Measurements from ENCODE around the gene SDHA.

DNA sequence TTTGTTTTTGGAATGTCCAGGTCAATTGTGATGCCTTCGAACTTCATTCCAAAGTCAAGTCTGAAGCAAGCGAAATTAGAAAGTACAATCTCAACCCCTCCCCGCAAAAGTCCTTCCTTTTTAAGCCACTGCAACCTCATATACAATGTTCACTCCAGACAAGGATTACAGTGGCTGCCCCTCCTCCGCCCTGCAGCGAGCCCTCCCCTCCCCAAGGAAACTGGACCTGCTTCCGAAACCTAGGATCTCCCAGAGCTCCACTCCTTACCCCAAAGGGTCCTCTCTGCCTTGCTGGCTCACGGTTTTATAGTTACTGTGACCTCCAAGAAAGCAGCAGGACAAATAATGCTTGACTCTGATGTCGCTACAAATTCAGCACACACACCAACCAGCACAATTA lies 16.4 kb upstream of the SDHA start:
- TF ChIP-seq NBN (IDR thresholded peaks at IDR 0.05) (no peak), EZH2 (IDR thresholded peaks at IDR 0.05; ENCODE audit: borderline replicate concordance, control insufficient read depth, low read depth, low read length) (no peak), FOXK2 (IDR thresholded peaks at IDR 0.05) (no peak), POLR2AphosphoS5 (IDR thresholded peaks at IDR 0.05; ENCODE audit: low read length) (no peak), POLR2AphosphoS2 (IDR thresholded peaks at IDR 0.05; ENCODE audit: low read depth, low read length) (no peak), ASH2L (IDR thresholded peaks at IDR 0.05; ENCODE audit: borderline replicate concordance, low read depth) (no peak)
- TF ChIP-seq, protein P1, sequence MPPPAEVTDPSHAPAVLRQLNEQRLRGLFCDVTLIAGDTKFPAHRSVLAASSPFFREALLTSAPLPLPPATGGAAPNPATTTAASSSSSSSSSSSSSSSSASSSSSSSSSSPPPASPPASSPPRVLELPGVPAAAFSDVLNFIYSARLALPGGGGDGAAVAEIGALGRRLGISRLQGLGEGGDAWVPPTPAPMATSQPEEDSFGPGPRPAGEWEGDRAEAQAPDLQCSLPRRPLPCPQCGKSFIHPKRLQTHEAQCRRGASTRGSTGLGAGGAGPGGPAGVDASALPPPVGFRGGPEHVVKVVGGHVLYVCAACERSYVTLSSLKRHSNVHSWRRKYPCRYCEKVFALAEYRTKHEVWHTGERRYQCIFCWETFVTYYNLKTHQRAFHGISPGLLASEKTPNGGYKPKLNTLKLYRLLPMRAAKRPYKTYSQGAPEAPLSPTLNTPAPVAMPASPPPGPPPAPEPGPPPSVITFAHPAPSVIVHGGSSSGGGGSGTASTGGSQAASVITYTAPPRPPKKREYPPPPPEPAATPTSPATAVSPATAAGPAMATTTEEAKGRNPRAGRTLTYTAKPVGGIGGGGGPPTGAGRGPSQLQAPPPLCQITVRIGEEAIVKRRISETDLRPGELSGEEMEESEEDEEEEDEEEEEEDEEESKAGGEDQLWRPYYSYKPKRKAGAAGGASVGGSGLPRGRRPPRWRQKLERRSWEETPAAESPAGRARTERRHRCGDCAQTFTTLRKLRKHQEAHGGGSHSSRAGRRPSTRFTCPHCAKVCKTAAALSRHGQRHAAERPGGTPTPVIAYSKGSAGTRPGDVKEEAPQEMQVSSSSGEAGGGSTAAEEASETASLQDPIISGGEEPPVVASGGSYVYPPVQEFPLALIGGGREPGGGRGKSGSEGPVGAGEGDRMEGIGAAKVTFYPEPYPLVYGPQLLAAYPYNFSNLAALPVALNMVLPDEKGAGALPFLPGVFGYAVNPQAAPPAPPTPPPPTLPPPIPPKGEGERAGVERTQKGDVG (CRISPR knock-in tag; IDR thresholded peaks at IDR 0.05) = no peak
- TF ChIP-seq, protein P2, sequence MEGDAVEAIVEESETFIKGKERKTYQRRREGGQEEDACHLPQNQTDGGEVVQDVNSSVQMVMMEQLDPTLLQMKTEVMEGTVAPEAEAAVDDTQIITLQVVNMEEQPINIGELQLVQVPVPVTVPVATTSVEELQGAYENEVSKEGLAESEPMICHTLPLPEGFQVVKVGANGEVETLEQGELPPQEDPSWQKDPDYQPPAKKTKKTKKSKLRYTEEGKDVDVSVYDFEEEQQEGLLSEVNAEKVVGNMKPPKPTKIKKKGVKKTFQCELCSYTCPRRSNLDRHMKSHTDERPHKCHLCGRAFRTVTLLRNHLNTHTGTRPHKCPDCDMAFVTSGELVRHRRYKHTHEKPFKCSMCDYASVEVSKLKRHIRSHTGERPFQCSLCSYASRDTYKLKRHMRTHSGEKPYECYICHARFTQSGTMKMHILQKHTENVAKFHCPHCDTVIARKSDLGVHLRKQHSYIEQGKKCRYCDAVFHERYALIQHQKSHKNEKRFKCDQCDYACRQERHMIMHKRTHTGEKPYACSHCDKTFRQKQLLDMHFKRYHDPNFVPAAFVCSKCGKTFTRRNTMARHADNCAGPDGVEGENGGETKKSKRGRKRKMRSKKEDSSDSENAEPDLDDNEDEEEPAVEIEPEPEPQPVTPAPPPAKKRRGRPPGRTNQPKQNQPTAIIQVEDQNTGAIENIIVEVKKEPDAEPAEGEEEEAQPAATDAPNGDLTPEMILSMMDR (IDR thresholded peaks at IDR 0.05 in 2 of 3, conservative IDR thresholded peaks at IDR 0.05 in 1 of 3; ENCODE audit: control insufficient read depth in 2 of 3, extremely low read depth in 1 of 3, insufficient read depth in 1 of 3, low read depth in 3 of 3, low read length in 3 of 3) = no peak
- TF ChIP-seq, protein P3, sequence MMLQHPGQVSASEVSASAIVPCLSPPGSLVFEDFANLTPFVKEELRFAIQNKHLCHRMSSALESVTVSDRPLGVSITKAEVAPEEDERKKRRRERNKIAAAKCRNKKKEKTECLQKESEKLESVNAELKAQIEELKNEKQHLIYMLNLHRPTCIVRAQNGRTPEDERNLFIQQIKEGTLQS (IDR thresholded peaks at IDR 0.05; ENCODE audit: borderline replicate concordance, extremely low read depth, low read depth, low read length) = no peak
- TF ChIP-seq, protein P4, sequence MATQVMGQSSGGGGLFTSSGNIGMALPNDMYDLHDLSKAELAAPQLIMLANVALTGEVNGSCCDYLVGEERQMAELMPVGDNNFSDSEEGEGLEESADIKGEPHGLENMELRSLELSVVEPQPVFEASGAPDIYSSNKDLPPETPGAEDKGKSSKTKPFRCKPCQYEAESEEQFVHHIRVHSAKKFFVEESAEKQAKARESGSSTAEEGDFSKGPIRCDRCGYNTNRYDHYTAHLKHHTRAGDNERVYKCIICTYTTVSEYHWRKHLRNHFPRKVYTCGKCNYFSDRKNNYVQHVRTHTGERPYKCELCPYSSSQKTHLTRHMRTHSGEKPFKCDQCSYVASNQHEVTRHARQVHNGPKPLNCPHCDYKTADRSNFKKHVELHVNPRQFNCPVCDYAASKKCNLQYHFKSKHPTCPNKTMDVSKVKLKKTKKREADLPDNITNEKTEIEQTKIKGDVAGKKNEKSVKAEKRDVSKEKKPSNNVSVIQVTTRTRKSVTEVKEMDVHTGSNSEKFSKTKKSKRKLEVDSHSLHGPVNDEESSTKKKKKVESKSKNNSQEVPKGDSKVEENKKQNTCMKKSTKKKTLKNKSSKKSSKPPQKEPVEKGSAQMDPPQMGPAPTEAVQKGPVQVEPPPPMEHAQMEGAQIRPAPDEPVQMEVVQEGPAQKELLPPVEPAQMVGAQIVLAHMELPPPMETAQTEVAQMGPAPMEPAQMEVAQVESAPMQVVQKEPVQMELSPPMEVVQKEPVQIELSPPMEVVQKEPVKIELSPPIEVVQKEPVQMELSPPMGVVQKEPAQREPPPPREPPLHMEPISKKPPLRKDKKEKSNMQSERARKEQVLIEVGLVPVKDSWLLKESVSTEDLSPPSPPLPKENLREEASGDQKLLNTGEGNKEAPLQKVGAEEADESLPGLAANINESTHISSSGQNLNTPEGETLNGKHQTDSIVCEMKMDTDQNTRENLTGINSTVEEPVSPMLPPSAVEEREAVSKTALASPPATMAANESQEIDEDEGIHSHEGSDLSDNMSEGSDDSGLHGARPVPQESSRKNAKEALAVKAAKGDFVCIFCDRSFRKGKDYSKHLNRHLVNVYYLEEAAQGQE (IDR thresholded peaks at IDR 0.05; ENCODE audit: low read depth, low read length) = no peak
- TF ChIP-seq, protein P5, sequence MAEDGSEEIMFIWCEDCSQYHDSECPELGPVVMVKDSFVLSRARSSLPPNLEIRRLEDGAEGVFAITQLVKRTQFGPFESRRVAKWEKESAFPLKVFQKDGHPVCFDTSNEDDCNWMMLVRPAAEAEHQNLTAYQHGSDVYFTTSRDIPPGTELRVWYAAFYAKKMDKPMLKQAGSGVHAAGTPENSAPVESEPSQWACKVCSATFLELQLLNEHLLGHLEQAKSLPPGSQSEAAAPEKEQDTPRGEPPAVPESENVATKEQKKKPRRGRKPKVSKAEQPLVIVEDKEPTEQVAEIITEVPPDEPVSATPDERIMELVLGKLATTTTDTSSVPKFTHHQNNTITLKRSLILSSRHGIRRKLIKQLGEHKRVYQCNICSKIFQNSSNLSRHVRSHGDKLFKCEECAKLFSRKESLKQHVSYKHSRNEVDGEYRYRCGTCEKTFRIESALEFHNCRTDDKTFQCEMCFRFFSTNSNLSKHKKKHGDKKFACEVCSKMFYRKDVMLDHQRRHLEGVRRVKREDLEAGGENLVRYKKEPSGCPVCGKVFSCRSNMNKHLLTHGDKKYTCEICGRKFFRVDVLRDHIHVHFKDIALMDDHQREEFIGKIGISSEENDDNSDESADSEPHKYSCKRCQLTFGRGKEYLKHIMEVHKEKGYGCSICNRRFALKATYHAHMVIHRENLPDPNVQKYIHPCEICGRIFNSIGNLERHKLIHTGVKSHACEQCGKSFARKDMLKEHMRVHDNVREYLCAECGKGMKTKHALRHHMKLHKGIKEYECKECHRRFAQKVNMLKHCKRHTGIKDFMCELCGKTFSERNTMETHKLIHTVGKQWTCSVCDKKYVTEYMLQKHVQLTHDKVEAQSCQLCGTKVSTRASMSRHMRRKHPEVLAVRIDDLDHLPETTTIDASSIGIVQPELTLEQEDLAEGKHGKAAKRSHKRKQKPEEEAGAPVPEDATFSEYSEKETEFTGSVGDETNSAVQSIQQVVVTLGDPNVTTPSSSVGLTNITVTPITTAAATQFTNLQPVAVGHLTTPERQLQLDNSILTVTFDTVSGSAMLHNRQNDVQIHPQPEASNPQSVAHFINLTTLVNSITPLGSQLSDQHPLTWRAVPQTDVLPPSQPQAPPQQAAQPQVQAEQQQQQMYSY (CRISPR knock-in tag; IDR thresholded peaks at IDR 0.05) = no peak

Measured in GM12878 (cell line).